Activated CD8-positive, alpha-beta T cell treated with anti-CD3 and anti-CD28 coated beads for 36 hours (primary cell): ENCODE data around the gene RSF1. TPM values are rescaled to one million over a fixed set of nuclear protein-coding genes. Genes with fewer than 3 reads are reported as not detected.
A peak's percentile ranks its signal among the peaks of the same experiment; 100 is the strongest.

Source experiments
- ATAC-seq: fragments of 200-7000 bp; cut with Tn5 transposase; one replicate; pipeline ENCODE4 v1.10.0; 2021; ENCODE audit warnings: mild to moderate bottlenecking, moderate library complexity
- CTCF ChIA-PET: fragments of 350-600 bp; sonication (Branson Sonifier 250); formaldehyde crosslinking; loops from one replicate; lab custom pipeline; 2021; ENCODE audit warnings: antibody characterized with exemption; lab: Charles Lee
- POLR2A ChIA-PET: fragments of 350-600 bp; sonication (Branson Sonifier 250); formaldehyde crosslinking; loops from one replicate; lab custom pipeline; 2021; ENCODE audit warnings: antibody characterized with exemption; lab: Charles Lee
- DNase-seq: peaks from one replicate; pipeline ENCODE4 v3.0.0-alpha.2; 2020
- H3K27ac Mint-ChIP-seq: one replicate; pipeline ENCODE4 v1.8.0; 2021; ENCODE audit warnings: mild to moderate bottlenecking, mixed read lengths
- H3K27me3 Mint-ChIP-seq: one replicate; pipeline ENCODE4 v1.8.0; 2021; ENCODE audit warnings: mixed read lengths
- H3K36me3 Mint-ChIP-seq: one replicate; pipeline ENCODE4 v1.8.0; 2021; ENCODE audit warnings: low read depth, mixed read lengths
- H3K4me1 Mint-ChIP-seq: one replicate; pipeline ENCODE4 v1.8.0; 2021; ENCODE audit warnings: low read depth, mixed read lengths
- H3K4me3 Mint-ChIP-seq: one replicate; pipeline ENCODE4 v1.8.0; 2021; ENCODE audit warnings: mild to moderate bottlenecking, moderate library complexity, mixed read lengths
- H3K9me3 Mint-ChIP-seq: one replicate; pipeline ENCODE4 v1.8.0; 2021; ENCODE audit warnings: mixed read lengths
- intact Hi-C: fragments of 100-400 bp; cut with micrococcal nuclease; formaldehyde crosslinking; loops from one replicate; pipeline ENCODE4 v1.10.0; 2022
- total RNA-seq, 2 experiments: library from RNA; stranded (reverse); gene quantifications; one replicate each; pipeline ENCODE4 v1.2.3, GENCODE V29; 2021
- TF ChIP-seq, protein P1 (sequence below): fragments of 200-600 bp; IDR thresholded peaks from one replicate; pipeline ENCODE4 v1.8.0; 2022; ENCODE audit warnings: antibody characterized with exemption, mild to moderate bottlenecking

RSF1 gene
- total RNA-seq, 2 experiments from 2014 or later: 45.4 to 47.7 TPM

DNA sequence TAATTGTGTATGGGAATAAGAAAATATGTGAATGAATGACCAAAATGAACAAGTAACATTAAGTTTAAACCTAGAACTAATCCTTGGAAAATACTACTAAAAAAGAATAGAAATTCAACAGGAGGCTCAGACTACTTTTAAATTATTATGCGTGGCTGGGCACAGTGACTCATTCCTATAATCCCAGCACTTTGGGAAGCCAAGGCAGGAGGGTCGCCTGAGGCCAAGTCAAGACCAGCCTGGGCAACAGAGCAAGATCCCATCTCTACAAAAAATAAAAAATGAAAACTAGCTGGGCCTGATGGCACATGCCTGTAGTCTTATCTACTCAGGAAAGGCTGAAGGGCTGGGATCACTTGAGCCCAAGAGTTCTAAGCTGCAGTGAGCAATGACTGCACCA is 97.5 kb downstream of the RSF1 start:
- CTCF ChIA-PET: no interaction called here
- no peak overlapping the region for H3K4me3 Mint-ChIP-seq
- peaks cover 7% of the 10 kb centered on the region for H3K4me1 Mint-ChIP-seq
- TF ChIP-seq, protein P1, sequence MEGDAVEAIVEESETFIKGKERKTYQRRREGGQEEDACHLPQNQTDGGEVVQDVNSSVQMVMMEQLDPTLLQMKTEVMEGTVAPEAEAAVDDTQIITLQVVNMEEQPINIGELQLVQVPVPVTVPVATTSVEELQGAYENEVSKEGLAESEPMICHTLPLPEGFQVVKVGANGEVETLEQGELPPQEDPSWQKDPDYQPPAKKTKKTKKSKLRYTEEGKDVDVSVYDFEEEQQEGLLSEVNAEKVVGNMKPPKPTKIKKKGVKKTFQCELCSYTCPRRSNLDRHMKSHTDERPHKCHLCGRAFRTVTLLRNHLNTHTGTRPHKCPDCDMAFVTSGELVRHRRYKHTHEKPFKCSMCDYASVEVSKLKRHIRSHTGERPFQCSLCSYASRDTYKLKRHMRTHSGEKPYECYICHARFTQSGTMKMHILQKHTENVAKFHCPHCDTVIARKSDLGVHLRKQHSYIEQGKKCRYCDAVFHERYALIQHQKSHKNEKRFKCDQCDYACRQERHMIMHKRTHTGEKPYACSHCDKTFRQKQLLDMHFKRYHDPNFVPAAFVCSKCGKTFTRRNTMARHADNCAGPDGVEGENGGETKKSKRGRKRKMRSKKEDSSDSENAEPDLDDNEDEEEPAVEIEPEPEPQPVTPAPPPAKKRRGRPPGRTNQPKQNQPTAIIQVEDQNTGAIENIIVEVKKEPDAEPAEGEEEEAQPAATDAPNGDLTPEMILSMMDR: no peak
- H3K27me3 Mint-ChIP-seq: no peaks in the 10 kb centered on the region
- DNase-seq (no peak), ATAC-seq (no peak)
- H3K27ac Mint-ChIP-seq: no peak overlapping the region
- no peaks in the 10 kb centered on the region for H3K9me3 Mint-ChIP-seq
- intact Hi-C loops: no loop called here
- peaks cover 31% of the 10 kb centered on the region for H3K36me3 Mint-ChIP-seq
- POLR2A ChIA-PET: no interaction called here

DNA sequence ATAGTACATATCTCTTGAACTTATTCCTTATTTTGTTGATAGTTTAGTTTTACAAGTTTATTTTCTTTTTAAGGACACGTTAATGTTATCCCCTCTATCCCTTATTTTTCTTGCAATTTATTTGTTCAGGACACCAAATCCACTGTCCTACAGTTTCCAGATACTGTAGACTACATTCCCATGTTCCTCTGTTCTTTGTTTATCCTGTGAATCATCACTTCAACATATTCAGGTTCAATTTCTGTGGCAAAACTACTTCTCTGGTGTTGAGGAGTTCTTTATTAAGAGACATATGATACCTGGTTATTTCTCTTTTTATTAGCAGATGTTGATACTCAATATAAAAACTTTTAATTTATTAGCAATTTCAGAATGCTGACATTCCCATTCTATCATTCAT is 110.2 kb downstream of the RSF1 start:
- H3K27ac Mint-ChIP-seq: no peak overlapping the region
- POLR2A ChIA-PET: interaction anchor here (0.6 kb wide), 1 partner anchor 394 kb away, joined by 4 read pairs; no protein-coding TSS in a partner anchor
- H3K36me3 Mint-ChIP-seq: peaks cover 16% of the 10 kb centered on the region
- TF ChIP-seq, protein P1: no peak
- H3K9me3 Mint-ChIP-seq: no peaks in the 10 kb centered on the region
- CTCF ChIA-PET: no interaction called here
- ATAC-seq: no peak
- H3K4me3 Mint-ChIP-seq: no peak overlapping the region
- peaks cover 28% of the 10 kb centered on the region for H3K4me1 Mint-ChIP-seq
- DNase-seq: no peak
- no peaks in the 10 kb centered on the region for H3K27me3 Mint-ChIP-seq
- intact Hi-C loops: no loop called here

DNA sequence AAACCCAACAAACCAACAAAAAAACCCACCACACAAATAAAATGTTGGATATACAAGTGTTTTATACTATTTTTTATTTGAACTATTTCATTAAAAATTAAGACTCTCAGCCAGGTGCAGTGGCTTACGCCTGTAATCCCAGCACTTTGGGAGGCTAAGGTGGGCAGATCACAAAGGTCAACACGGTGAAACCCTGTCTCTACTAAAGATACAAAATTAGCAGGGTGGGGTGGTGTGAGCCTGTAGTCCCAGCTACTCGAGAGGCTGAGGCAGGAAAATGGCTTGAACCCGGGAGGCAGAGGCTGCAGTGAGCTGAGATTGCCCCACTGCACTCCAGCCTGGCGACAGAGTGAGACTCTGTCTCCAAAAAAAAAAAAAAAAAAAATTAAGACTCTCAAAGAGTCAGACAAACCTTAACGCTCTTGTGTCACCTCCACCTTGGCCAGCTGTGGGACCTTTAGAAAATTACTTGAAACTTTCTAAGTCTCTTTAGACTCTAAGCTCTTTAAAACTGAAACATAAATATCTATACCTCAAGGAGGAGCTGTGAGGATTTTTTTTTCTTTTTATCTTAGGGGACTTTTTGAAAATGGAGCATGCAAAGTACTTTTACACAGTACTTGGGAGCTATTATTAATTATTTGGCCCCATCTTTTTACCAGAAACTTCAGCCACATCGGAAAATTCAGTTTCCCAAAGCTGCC is 114.5 kb downstream of the RSF1 start:
- Mint-ChIP-seq H3K4me1 (peaks cover 27% of the 10 kb centered on the region), H3K27me3 (no peaks in the 10 kb centered on the region), H3K27ac (peak overlapping the region; percentile 85), H3K4me3 (no peak overlapping the region), H3K9me3 (no peaks in the 10 kb centered on the region), H3K36me3 (peaks cover 20% of the 10 kb centered on the region)
- POLR2A ChIA-PET: no interaction called here
- intact Hi-C loops: no loop called here
- TF ChIP-seq, protein P1: no peak
- ATAC-seq (peak; percentile 31), DNase-seq (peak; percentile 4)
- CTCF ChIA-PET: interaction anchor here (0.6 to 1.3 kb wide), 3 partner anchors 9 to 63 kb away, joined by 3 to 6 read pairs (median 3); no protein-coding TSS in a partner anchor

DNA sequence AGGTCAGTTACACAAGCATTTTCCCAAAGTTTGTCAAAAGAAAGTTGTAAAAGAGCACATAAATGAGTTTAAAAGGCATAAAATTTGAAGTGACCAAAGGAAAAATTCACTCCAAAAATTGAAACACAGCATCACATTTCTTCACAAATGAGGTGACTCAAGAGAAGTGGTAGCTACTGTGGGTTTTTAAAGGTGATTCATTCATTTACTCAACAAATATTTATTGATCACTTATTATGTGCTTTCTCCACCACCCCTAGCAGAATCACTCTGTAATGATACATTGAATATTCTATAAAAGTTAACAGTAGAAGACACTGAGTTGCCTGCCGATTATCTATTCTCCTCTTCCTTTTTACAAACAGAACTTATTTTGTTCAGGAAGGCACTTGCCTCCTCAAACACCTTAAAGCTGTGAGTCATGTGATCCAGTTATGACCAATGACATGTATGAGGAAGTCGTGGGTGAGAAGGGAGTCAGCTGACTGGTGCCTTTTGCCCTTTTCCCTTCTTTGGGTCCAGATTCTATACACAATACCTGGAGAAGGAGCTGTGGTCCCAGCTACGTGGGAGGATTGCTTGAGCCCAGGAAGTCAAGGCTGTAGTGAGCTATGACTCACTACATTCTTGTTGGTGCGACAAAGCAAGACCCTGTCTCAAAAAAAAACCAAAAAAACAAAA is 115.2 kb downstream of the RSF1 start:
- intact Hi-C loops: no loop called here
- Mint-ChIP-seq H3K27ac (peak overlapping the region; percentile 85), H3K36me3 (peaks cover 20% of the 10 kb centered on the region), H3K4me3 (no peak overlapping the region), H3K4me1 (peaks cover 27% of the 10 kb centered on the region), H3K9me3 (no peaks in the 10 kb centered on the region), H3K27me3 (no peaks in the 10 kb centered on the region)
- peak; percentile 80 for ATAC-seq
- ChIA-PET POLR2A (no interaction called here), CTCF (interaction anchor here (1.3 kb wide), 1 partner anchor 9 kb away, joined by 6 read pairs; no protein-coding TSS in a partner anchor)
- TF ChIP-seq, protein P1: no peak
- DNase-seq: peak; percentile 60

DNA sequence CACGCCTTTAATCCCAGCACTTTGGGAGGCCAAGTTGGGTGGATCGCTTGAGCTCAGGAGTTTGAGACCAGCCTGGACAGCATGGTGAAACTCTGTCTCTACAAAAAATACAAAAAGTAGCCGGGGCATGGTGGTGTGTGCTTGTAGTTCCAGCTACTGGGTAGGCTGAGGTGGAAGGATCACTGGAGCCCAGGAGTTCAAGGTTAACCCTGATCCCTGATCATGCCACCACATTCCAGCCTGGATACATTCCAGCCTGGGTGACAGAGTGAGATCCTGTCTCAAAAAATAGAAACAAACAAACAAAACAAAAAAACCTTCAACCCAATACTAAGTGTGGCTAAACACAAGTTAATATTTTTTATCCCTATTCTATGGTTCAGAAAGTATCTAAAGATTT is 116.5 kb downstream of the RSF1 start:
- no peak overlapping the region for H3K4me3 Mint-ChIP-seq
- peaks cover 25% of the 10 kb centered on the region for H3K36me3 Mint-ChIP-seq
- intact Hi-C loops: no loop called here
- DNase-seq (no peak), ATAC-seq (no peak)
- H3K27me3 Mint-ChIP-seq: no peaks in the 10 kb centered on the region
- POLR2A ChIA-PET: no interaction called here
- no peak overlapping the region for H3K27ac Mint-ChIP-seq
- CTCF ChIA-PET: no interaction called here
- peaks cover 26% of the 10 kb centered on the region for H3K4me1 Mint-ChIP-seq
- TF ChIP-seq, protein P1: no peak
- H3K9me3 Mint-ChIP-seq: no peaks in the 10 kb centered on the region
